Large intestine (tissue), 3 donors: ENCODE data around the gene TGFBR1. TPM values are rescaled to one million over a fixed set of nuclear protein-coding genes. Genes with fewer than 3 reads are reported as not detected.
A peak's percentile ranks its signal among the peaks of the same experiment; 100 is the strongest.

Experiments
- DNase-seq, 2 donors: peaks; one replicate each; pipeline versions ENCODE4 v3.0.0 to v3.0.0-alpha.2; 2013
- H3K27ac ChIP-seq: one replicate; pipeline ENCODE4 v1.5.1; 2013; ENCODE audit warnings: low read length
- H3K27me3 ChIP-seq: 2 replicates; pipeline ENCODE4 v1.6.1; 2013; ENCODE audit warnings: low read length; ENCODE audit not compliant: control insufficient read depth, insufficient read depth
- H3K36me3 ChIP-seq: 2 replicates; pipeline ENCODE4 v1.6.1; 2013; ENCODE audit warnings: low read length; ENCODE audit not compliant: control insufficient read depth, insufficient read depth
- H3K4me1 ChIP-seq: one replicate; pipeline ENCODE4 v1.6.1; 2013; ENCODE audit warnings: low read length; ENCODE audit not compliant: control insufficient read depth, insufficient read depth
- H3K4me3 ChIP-seq: one replicate; pipeline ENCODE4 v1.5.1; 2013; ENCODE audit warnings: low read length
- H3K9me3 ChIP-seq: one replicate; pipeline ENCODE4 v1.6.1; 2013; ENCODE audit warnings: mild to moderate bottlenecking, low read depth, low read length, moderate library complexity; ENCODE audit not compliant: control insufficient read depth
- WGBS: methylation state at CpG from one replicate; pipeline ENCODE4 v1.1.5; 2013; ENCODE audit warnings: low lambda C conversion rate; ENCODE audit not compliant: insufficient coverage; 5-methylcytosine and 5-hydroxymethylcytosine counted together
- polyA plus RNA-seq: library from polyadenylated mRNA; unstranded; fragments of 120-200 nt; gene quantifications from one replicate; pipeline ENCODE4 v1.2.1, GENCODE V29; 2013

Gene TGFBR1
- polyA plus RNA-seq, 1 donor = 28.6 TPM

DNA sequence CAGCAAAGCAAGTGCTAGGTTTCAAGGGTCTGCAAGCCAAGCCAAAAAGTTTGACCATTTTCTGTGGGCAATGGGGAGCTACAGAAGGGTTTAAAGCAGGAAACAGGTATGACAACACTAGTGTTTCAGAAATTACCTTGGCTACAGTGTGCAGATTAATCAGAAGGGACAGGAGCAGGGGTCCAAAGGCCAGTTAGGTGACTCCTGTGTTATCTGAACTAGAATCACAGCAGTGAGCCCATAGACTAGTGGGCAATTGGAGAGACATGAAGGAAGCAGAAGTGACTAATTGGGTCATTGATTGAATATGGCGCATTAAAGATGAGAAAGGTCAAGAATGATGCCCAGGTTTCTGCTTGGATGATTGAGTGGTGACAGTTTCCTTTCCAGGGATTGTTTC lies 41.4 kb upstream of the TGFBR1 start:
- H3K36me3 ChIP-seq = no peaks in the 10 kb centered on the region
- peak in 1 of 2 donors; percentile 58 for DNase-seq

GRCh38 chr9:99066571-99066970 lies 38.3 kb upstream of the TGFBR1 start:
- H3K4me1 ChIP-seq = peaks cover 4% of the 10 kb centered on the region
- no peak overlapping the region for H3K27ac ChIP-seq
- H3K36me3 ChIP-seq = no peaks in the 10 kb centered on the region
- DNase-seq = no peak
- no peaks in the 10 kb centered on the region for H3K27me3 ChIP-seq
- H3K9me3 ChIP-seq = no peaks in the 10 kb centered on the region
- no peak overlapping the region for H3K4me3 ChIP-seq
- WGBS = no CpG with 5 or more reads among the region's 3 CpGs

More for the DNA sequence above, 41.4 kb upstream of the TGFBR1 start:
- no CpG with 5 or more reads among the region's 1 CpG for WGBS
- Histone ChIP-seq H3K4me3 (no peak overlapping the region), H3K4me1 (peaks cover 4% of the 10 kb centered on the region), H3K27me3 (no peaks in the 10 kb centered on the region), H3K27ac (no peak overlapping the region), H3K9me3 (no peaks in the 10 kb centered on the region)

DNA sequence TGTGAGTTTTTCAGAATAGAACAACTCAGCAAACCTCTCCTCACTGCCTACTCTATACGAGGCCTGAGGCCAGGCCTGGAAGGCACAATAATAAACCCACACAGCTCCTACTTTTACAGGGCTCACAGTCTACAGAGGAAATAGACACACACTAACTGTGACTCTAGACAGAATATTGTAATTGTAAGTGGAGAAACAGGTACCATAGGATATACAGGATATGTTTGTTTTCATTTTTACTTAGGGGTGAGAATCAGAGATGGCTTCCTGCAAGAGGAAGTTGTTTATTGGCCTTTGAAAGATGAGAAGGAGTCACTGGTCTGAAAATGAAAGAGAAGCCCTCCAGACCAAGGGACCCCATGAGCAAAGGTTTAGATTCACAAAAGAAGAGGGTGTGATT lies 35.8 kb upstream of the TGFBR1 start:
- no peaks in the 10 kb centered on the region for H3K27me3 ChIP-seq
- H3K27ac ChIP-seq = no peak overlapping the region

GRCh38 chr9:99069546-99069945 lies 35.4 kb upstream of the TGFBR1 start:
- WGBS = 94% methylated on average over 8 of the region's 12 CpGs
- Histone ChIP-seq H3K27ac (no peak overlapping the region), H3K36me3 (no peaks in the 10 kb centered on the region), H3K4me3 (no peak overlapping the region), H3K4me1 (no peaks in the 10 kb centered on the region), H3K9me3 (no peaks in the 10 kb centered on the region), H3K27me3 (no peaks in the 10 kb centered on the region)
- no peak for DNase-seq

More for the DNA sequence above, 35.8 kb upstream of the TGFBR1 start:
- H3K4me3 ChIP-seq = no peak overlapping the region
- H3K9me3 ChIP-seq = no peaks in the 10 kb centered on the region
- no CpG with 5 or more reads among the region's 1 CpG for WGBS
- DNase-seq = no peak
- no peaks in the 10 kb centered on the region for H3K4me1 ChIP-seq
- H3K36me3 ChIP-seq = no peaks in the 10 kb centered on the region

DNA sequence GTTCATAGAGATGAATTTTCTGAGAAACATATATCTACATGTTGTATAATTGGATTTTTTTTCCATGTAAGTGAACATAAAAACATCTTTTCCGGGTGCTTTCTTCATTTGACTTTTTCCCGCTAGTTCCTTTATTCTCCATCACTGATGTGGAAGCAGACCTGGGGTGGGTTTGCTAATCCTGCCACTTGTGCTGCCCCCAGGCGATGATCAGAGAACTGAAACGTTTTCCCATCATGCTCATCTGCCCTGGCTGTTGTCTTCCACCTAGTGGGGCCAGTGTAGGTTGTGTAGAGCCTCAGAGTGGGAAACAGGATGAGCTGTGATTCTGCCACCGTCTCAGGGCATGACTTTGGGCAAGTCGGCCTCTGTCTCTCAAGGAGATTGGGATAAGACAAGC lies 34.2 kb upstream of the TGFBR1 start:
- H3K9me3 ChIP-seq = no peaks in the 10 kb centered on the region
- H3K4me1 ChIP-seq = no peaks in the 10 kb centered on the region
- H3K4me3 ChIP-seq = no peak overlapping the region
- no peak for DNase-seq
- no peak overlapping the region for H3K27ac ChIP-seq
- no peaks in the 10 kb centered on the region for H3K36me3 ChIP-seq
- H3K27me3 ChIP-seq = no peaks in the 10 kb centered on the region
- WGBS = 80% methylated on average over 1 of the region's 6 CpGs

DNA sequence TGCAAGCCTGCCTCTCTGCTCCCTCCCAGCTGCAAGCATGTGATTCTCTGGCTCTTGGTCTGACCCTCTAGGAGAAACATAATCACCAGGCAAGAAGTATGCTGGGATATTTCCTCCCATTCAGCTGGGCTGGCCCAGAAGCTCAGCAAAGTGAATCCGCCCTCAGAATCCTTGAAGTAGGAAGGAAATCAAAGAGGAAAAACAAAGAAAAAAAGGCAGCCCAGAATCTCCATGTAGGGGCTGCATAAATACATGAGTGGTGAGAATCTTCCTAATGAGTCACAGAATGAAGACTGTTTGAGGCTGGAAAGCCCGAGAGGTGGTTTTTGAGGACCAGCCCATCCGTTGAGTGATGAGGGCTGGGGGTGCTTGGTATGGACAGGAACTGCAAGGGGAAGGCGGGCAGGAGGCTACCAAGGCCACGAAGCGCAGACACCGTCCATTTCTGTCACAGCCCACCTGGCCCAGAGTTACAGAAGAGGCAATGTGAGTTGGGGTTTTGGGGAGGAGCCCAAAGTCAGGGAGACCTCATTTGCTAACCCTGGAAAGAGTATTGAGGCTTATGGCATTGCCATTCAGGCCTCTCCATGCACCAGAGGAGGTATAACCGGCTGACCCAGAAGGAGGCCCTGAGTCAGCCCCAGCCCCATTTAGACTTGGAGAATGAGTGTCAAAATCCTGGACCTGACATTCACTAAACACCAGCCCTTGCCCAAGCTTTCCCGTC lies 33.4 kb upstream of the TGFBR1 start:
- no peaks in the 10 kb centered on the region for H3K27me3 ChIP-seq
- no CpG with 5 or more reads among the region's 9 CpGs for WGBS
- no peaks in the 10 kb centered on the region for H3K36me3 ChIP-seq
- H3K4me3 ChIP-seq = no peak overlapping the region
- H3K4me1 ChIP-seq = no peaks in the 10 kb centered on the region
- H3K9me3 ChIP-seq = no peaks in the 10 kb centered on the region
- no peak overlapping the region for H3K27ac ChIP-seq
- DNase-seq = no peak

DNA sequence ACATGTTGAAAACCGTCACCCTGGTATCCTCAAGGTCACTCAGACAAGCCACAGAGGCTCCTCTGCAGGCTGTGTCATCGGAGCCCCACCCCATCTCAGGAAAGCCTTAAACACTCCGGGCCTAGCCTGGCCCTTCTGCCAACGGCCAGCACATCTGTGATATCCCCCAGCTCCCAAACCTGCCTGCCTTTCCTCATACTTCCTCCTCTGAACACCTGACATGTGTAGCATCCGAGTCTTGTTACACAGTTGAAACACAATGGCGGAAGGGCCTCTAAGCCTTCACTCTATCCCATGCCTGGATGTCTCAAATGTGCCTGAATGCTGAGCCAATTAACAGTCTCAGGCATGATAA lies 32.9 kb upstream of the TGFBR1 start:
- H3K4me1 ChIP-seq = no peaks in the 10 kb centered on the region
- no peak overlapping the region for H3K27ac ChIP-seq
- H3K27me3 ChIP-seq = no peaks in the 10 kb centered on the region
- no peaks in the 10 kb centered on the region for H3K36me3 ChIP-seq
- no peaks in the 10 kb centered on the region for H3K9me3 ChIP-seq
- no CpG with 5 or more reads among the region's 6 CpGs for WGBS
- H3K4me3 ChIP-seq = no peak overlapping the region
- DNase-seq = no peak

GRCh38 chr9:99073347-99073746 lies 31.6 kb upstream of the TGFBR1 start:
- WGBS = no CpG with 5 or more reads among the region's 2 CpGs
- DNase-seq = no peak
- H3K36me3 ChIP-seq = no peaks in the 10 kb centered on the region
- no peaks in the 10 kb centered on the region for H3K27me3 ChIP-seq
- no peaks in the 10 kb centered on the region for H3K4me1 ChIP-seq
- H3K4me3 ChIP-seq = no peak overlapping the region
- H3K27ac ChIP-seq = no peak overlapping the region
- no peaks in the 10 kb centered on the region for H3K9me3 ChIP-seq

DNA sequence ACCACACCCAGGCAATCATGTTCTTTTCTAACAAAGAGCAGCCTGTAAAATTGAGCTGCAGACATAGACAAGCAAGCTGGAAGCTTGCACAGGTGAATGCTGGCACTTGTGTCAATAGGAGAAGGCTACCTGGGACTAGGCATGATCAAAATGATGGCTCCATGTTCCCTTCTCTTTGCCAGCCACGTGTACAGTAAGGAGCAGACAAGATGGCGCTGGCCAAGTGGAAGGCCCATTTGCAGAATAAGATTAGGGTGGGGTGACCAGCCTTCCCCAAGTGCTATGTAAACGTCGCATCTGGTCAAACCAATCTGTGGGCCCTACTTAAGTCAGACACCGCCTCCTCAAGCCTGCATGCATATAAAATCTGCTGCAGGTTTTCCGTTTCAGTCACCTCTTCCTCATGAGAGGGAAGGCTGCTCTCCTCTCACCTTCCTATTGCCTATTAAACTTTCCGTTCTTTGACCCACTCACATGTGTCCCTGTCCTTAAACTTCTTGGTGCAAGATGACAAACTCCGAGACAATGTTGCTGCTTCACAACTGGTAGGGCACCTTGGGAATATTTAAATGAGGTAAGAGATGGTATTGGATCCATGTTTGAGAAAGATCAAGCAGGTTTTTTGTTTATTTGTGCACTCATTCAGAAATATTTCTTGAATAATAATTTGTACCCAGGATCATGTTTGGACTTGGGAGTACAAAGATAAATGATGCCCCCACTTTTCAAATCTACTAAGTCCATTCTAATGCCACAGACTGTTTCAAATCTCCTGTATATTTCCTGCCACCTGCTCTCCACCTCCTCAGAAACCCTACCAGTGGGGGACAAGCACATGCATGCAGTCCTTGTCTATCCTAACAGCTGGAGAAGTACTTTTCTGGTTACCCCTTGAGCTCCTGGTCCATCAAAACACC lies 30.7 kb upstream of the TGFBR1 start:
- H3K27ac ChIP-seq = no peak overlapping the region
- no peak for DNase-seq
- no peaks in the 10 kb centered on the region for H3K4me1 ChIP-seq
- H3K27me3 ChIP-seq = no peaks in the 10 kb centered on the region
- no peak overlapping the region for H3K4me3 ChIP-seq
- no peaks in the 10 kb centered on the region for H3K9me3 ChIP-seq
- H3K36me3 ChIP-seq = no peaks in the 10 kb centered on the region
- WGBS = 43% methylated on average over 1 of the region's 8 CpGs

DNA sequence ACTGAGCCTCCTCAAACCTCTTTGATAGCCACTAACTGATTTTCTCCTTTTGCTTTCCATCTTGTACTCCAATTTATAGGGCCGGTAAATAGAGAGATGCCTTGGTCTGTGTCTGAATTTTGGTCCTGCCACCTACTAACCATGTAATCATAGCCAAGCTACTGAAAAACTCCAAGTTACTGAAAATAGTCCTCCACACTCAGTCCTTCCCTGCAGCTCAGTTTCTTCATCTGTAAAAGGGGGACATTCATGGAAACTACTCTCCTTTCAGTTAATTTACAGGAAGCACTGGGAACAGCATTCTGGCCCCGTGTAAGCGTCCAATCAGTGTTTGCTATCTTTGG lies 30.0 kb upstream of the TGFBR1 start:
- Histone ChIP-seq H3K27ac (no peak overlapping the region), H3K4me1 (no peaks in the 10 kb centered on the region), H3K4me3 (no peak overlapping the region), H3K36me3 (no peaks in the 10 kb centered on the region), H3K27me3 (no peaks in the 10 kb centered on the region), H3K9me3 (no peaks in the 10 kb centered on the region)
- DNase-seq = no peak
- whole genome bisulfite sequencing = 83% methylated on average over 1 of the region's 3 CpGs
